Transverse colon (tissue), 4 donors: ENCODE data around the gene IER5L. TPM values are rescaled to one million over a fixed set of nuclear protein-coding genes. Genes with fewer than 3 reads are reported as not detected.

ENCODE experiments used
- DNase-seq: peaks from one replicate; pipeline ENCODE4 v3.0.0-alpha.2; 2019
- H3K27ac ChIP-seq, 4 donors: fragments of 200-600 bp; sonication (generic); 2 replicates each; pipeline ENCODE4 v1.5.1; 2016 to 2018; ENCODE audit warnings: inconsistent platforms in 4 of 4
- H3K27me3 ChIP-seq: fragments of 200-600 bp; sonication (generic); 2 replicates; pipeline ENCODE4 v1.5.1; 2017; ENCODE audit warnings: inconsistent platforms
- H3K36me3 ChIP-seq, 4 donors: fragments of 200-600 bp; sonication (generic); 2 replicates each; pipeline ENCODE4 v1.5.1; 2017 to 2019; ENCODE audit warnings: inconsistent platforms in 4 of 4
- H3K4me1 ChIP-seq, 4 donors: fragments of 200-600 bp; sonication (generic); 2 replicates each; pipeline ENCODE4 v1.5.1; 2017 to 2020; ENCODE audit warnings: inconsistent platforms in 4 of 4
- H3K4me3 ChIP-seq, 4 donors: fragments of 200-600 bp; sonication (generic); 1 replicate in 1 of 4; 2 replicates in 3 of 4; pipeline versions ENCODE4 v1.5.1 to v1.6.1; 2017 to 2019; ENCODE audit warnings: inconsistent platforms in 4 of 4
- H3K9me3 ChIP-seq, 2 donors: fragments of 200-600 bp; sonication (generic); 2 replicates each; pipeline ENCODE4 v1.5.1; 2017 to 2019; ENCODE audit warnings: inconsistent platforms in 2 of 2
- EP300 ChIP-seq: sonication (generic); formaldehyde crosslinking; IDR thresholded peaks from one replicate; pipeline ENCODE4 v1.6.1; 2017; ENCODE audit warnings: antibody characterized with exemption, low read depth
- POLR2A ChIP-seq: fragments of 450-650 bp; IDR thresholded peaks from one replicate; pipeline ENCODE4 v1.6.1; 2016; ENCODE audit warnings: antibody characterized with exemption, mild to moderate bottlenecking, moderate library complexity
- POLR2AphosphoS5 ChIP-seq, 3 donors: sonication (generic); formaldehyde crosslinking; IDR thresholded peaks; one replicate each; pipeline ENCODE4 v1.6.1; 2016; ENCODE audit warnings: antibody characterized with exemption in 3 of 3
- WGBS, 2 donors: methylation state at CpG; one replicate each; pipeline ENCODE4 v1.1.5; 2018; ENCODE audit warnings: low coverage in 1 of 2; 5-methylcytosine and 5-hydroxymethylcytosine counted together
- in situ Hi-C, 4 donors: fragments of 200-750 bp; cut with MboI; loops; one replicate each; pipeline versions ENCODE4 v1.15.0 to v1.15.1; 2017; ENCODE audit warnings: low sequenced_read_pairs in 3 of 4, low pct_ligation_motif_present in 1 of 4, low pct_unique_long_range_greater_than_20kb in 1 of 4
- intact Hi-C: fragments of 100-400 bp; cut with DNase I; formaldehyde crosslinking; loops from one replicate; pipeline ENCODE4 v1.15.1; 2023; ENCODE audit warnings: low total_unique reads
- total RNA-seq, 4 donors: library from RNA; depleted of rRNA; stranded (reverse); fragments of >200 nt; gene quantifications; one replicate each; pipeline ENCODE4 v1.1.0, GENCODE V29; 2016
- TF ChIP-seq, protein P1 (sequence below), 5 experiments: fragments of 200-600 bp in 3 of 5; fragments of 450-650 bp in 2 of 5; sonication (generic) in 3 of 5; IDR thresholded peaks; 1 replicate in 2 of 5; 2 replicates in 3 of 5; pipeline ENCODE4 v1.5.1; 2016 to 2017; ENCODE audit warnings: antibody characterized with exemption in 5 of 5, inconsistent platforms in 3 of 5, mild to moderate bottlenecking in 2 of 5, moderate library complexity in 1 of 5

IER5L gene
- total RNA-seq, 4 donors from 2014 or later, result 1.8 to 6.5 (median 5.2) TPM

GRCh38 chr9:129126749-129127618, 51.1 kb downstream of the IER5L start:
- 70 to 85% methylated on average over 2 to 10 of the region's 10 CpGs for WGBS, 2 donors

More at GRCh38 chr9:129126749-129127618, 51.1 kb downstream of the IER5L start:
- no peak for DNase-seq
- peaks cover 0 to 3% (median 0%) of the 10 kb centered on the region in 4 donors for H3K4me1 ChIP-seq
- in situ Hi-C loops (loop anchor here in 2 of 4 donors (25.0 kb wide), 1 partner anchor 660 kb away; no protein-coding TSS in a partner anchor), intact Hi-C loops (no loop called here)
- H3K4me3 ChIP-seq, result no peak overlapping the region
- no peaks in the 10 kb centered on the region for H3K27me3 ChIP-seq
- H3K27ac ChIP-seq, result no peak overlapping the region
- H3K36me3 ChIP-seq, result peaks cover 0 to 22% (median 6%) of the 10 kb centered on the region in 4 donors
- no peaks in the 10 kb centered on the region for H3K9me3 ChIP-seq
- TF ChIP-seq EP300 (no peak), POLR2A (no peak), POLR2AphosphoS5 (IDR thresholded peaks at IDR 0.05) (no peak)
- TF ChIP-seq, protein P1, sequence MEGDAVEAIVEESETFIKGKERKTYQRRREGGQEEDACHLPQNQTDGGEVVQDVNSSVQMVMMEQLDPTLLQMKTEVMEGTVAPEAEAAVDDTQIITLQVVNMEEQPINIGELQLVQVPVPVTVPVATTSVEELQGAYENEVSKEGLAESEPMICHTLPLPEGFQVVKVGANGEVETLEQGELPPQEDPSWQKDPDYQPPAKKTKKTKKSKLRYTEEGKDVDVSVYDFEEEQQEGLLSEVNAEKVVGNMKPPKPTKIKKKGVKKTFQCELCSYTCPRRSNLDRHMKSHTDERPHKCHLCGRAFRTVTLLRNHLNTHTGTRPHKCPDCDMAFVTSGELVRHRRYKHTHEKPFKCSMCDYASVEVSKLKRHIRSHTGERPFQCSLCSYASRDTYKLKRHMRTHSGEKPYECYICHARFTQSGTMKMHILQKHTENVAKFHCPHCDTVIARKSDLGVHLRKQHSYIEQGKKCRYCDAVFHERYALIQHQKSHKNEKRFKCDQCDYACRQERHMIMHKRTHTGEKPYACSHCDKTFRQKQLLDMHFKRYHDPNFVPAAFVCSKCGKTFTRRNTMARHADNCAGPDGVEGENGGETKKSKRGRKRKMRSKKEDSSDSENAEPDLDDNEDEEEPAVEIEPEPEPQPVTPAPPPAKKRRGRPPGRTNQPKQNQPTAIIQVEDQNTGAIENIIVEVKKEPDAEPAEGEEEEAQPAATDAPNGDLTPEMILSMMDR (IDR thresholded peaks at IDR 0.05), result no peak

Other genes with a start within 250 kb of the IER5L start
- 10 to 100 TPM in 3 of 4 donors, 1 to 10 TPM in 1; 9.2 to 20.6 (median 11.7) TPM for gene DOLK, start 230.7 kb downstream of the IER5L start, total RNA-seq
- 10 to 100 TPM; 18.0 to 79.3 (median 38.4) TPM for gene NUP188, start 230.6 kb downstream of the IER5L start, total RNA-seq
- 100 to 1,000 TPM; 184 to 391 (median 224) TPM for gene SH3GLB2, start 149.9 kb downstream of the IER5L start, total RNA-seq
- 100 to 1,000 TPM in 1 of 4 donors, 10 to 100 TPM in 3; 72.0 to 245 (median 74.0) TPM for gene MIGA2, start 141.6 kb downstream of the IER5L start, total RNA-seq
- gene DOLPP1, start 97.2 kb downstream of the IER5L start, total RNA-seq, result 10 to 100 TPM; 15.7 to 52.4 (median 38.2) TPM
- gene CRAT, start 67.5 kb downstream of the IER5L start, total RNA-seq, result 100 to 1,000 TPM; 124 to 161 (median 136) TPM
- gene PTPA, start 66.8 kb downstream of the IER5L start, total RNA-seq, result 100 to 1,000 TPM in 1 of 4 donors, 10 to 100 TPM in 3; 37.4 to 241 (median 66.5) TPM